ENCODE results near the gene RNF157. TPM values are rescaled to one million over a fixed set of nuclear protein-coding genes. Genes with fewer than 3 reads are reported as not detected.
A peak's percentile ranks its signal among the peaks of the same experiment; 100 is the strongest.

The RNF157 gene
- total and polyA plus RNA-seq, 2 of the 13 experiments (the other 11 are each of a cell fraction or from before 2014, with no cell fraction given), result 0.44 to 1.5 TPM

DNA sequence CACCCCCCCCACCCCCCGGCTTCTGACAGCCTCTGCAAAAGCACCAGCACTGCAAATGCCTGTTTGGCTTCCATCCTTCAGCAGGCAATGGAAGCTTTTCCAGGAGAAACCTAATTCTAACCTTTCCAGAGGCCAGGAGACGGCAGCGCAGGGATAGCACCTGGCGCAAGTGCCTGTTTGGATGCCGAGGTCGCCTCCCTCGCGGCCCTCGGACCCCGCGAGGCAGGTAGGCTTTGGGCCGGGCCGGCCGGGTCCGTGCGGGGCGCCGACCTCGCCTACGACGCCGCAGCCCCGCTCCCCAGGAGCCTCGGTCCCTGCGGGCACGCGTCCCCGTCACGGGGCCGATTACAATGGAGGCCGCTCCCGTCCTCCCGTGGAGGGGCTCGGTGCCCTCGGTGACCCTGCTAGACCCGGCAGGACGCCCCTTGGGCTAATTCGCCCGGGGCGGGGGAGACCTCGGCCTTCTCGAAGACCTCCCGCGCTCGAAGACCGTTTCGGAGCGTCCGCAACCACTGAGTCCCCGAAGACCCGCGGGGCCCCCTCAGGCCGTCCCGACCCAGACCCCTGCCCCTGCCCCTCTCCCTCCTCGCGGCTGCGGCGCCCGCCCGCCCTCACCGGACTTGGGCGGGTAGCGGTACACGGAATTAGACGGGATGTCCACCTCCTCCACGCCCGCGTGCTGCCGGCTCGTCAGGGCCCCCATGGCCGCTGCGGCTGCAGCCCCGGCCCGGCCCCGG lies 587 bp downstream of the RNF157 start (continued):
- TF ChIP-seq, protein P1, sequence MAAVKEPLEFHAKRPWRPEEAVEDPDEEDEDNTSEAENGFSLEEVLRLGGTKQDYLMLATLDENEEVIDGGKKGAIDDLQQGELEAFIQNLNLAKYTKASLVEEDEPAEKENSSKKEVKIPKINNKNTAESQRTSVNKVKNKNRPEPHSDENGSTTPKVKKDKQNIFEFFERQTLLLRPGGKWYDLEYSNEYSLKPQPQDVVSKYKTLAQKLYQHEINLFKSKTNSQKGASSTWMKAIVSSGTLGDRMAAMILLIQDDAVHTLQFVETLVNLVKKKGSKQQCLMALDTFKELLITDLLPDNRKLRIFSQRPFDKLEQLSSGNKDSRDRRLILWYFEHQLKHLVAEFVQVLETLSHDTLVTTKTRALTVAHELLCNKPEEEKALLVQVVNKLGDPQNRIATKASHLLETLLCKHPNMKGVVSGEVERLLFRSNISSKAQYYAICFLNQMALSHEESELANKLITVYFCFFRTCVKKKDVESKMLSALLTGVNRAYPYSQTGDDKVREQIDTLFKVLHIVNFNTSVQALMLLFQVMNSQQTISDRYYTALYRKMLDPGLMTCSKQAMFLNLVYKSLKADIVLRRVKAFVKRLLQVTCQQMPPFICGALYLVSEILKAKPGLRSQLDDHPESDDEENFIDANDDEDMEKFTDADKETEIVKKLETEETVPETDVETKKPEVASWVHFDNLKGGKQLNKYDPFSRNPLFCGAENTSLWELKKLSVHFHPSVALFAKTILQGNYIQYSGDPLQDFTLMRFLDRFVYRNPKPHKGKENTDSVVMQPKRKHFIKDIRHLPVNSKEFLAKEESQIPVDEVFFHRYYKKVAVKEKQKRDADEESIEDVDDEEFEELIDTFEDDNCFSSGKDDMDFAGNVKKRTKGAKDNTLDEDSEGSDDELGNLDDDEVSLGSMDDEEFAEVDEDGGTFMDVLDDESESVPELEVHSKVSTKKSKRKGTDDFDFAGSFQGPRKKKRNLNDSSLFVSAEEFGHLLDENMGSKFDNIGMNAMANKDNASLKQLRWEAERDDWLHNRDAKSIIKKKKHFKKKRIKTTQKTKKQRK (IDR thresholded peaks at IDR 0.05; ENCODE audit: low read length), result no peak
- no peak for TF ChIP-seq PITX1 (CRISPR knock-in tag; IDR thresholded peaks at IDR 0.05)
- peak; percentile 78; the same call in 1 of the 2 replicates for TF ChIP-seq EED (CRISPR knock-in tag; IDR thresholded peaks at IDR 0.05)
- TF ChIP-seq ZNF629 (CRISPR knock-in tag; conservative IDR thresholded peaks at IDR 0.05), result no peak
- TF ChIP-seq, protein P2, sequence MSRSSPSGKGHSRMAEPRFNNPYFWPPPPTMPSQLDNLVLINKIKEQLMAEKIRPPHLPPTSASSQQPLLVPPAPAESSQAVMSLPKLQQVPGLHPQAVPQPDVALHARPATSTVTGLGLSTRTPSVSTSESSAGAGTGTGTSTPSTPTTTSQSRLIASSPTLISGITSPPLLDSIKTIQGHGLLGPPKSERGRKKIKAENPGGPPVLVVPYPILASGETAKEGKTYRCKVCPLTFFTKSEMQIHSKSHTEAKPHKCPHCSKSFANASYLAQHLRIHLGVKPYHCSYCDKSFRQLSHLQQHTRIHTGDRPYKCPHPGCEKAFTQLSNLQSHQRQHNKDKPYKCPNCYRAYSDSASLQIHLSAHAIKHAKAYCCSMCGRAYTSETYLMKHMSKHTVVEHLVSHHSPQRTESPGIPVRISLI (CRISPR knock-in tag; IDR thresholded peaks at IDR 0.05; ENCODE audit: borderline replicate concordance), result no peak
- TF ChIP-seq, protein P3, sequence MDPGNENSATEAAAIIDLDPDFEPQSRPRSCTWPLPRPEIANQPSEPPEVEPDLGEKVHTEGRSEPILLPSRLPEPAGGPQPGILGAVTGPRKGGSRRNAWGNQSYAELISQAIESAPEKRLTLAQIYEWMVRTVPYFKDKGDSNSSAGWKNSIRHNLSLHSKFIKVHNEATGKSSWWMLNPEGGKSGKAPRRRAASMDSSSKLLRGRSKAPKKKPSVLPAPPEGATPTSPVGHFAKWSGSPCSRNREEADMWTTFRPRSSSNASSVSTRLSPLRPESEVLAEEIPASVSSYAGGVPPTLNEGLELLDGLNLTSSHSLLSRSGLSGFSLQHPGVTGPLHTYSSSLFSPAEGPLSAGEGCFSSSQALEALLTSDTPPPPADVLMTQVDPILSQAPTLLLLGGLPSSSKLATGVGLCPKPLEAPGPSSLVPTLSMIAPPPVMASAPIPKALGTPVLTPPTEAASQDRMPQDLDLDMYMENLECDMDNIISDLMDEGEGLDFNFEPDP (CRISPR knock-in tag; conservative IDR thresholded peaks at IDR 0.05), result no peak
- TF ChIP-seq ELF1 (CRISPR knock-in tag; IDR thresholded peaks at IDR 0.05), result no peak
- TF ChIP-seq, protein P4, sequence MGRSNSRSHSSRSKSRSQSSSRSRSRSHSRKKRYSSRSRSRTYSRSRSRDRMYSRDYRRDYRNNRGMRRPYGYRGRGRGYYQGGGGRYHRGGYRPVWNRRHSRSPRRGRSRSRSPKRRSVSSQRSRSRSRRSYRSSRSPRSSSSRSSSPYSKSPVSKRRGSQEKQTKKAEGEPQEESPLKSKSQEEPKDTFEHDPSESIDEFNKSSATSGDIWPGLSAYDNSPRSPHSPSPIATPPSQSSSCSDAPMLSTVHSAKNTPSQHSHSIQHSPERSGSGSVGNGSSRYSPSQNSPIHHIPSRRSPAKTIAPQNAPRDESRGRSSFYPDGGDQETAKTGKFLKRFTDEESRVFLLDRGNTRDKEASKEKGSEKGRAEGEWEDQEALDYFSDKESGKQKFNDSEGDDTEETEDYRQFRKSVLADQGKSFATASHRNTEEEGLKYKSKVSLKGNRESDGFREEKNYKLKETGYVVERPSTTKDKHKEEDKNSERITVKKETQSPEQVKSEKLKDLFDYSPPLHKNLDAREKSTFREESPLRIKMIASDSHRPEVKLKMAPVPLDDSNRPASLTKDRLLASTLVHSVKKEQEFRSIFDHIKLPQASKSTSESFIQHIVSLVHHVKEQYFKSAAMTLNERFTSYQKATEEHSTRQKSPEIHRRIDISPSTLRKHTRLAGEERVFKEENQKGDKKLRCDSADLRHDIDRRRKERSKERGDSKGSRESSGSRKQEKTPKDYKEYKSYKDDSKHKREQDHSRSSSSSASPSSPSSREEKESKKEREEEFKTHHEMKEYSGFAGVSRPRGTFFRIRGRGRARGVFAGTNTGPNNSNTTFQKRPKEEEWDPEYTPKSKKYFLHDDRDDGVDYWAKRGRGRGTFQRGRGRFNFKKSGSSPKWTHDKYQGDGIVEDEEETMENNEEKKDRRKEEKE (IDR thresholded peaks at IDR 0.05), result no peak
- no peak for TF ChIP-seq NPAS2 (CRISPR knock-in tag; IDR thresholded peaks at IDR 0.05; ENCODE audit: borderline replicate concordance)
- TF ChIP-seq GATAD1 (CRISPR knock-in tag; IDR thresholded peaks at IDR 0.05), result no peak
- no peak for TF ChIP-seq GABPA (IDR thresholded peaks at IDR 0.05; ENCODE audit: low read depth, low read length)
- TF ChIP-seq GABPA (CRISPR knock-in tag; IDR thresholded peaks at IDR 0.05; ENCODE audit: low read depth), result no peak
- TF ChIP-seq, protein P5, sequence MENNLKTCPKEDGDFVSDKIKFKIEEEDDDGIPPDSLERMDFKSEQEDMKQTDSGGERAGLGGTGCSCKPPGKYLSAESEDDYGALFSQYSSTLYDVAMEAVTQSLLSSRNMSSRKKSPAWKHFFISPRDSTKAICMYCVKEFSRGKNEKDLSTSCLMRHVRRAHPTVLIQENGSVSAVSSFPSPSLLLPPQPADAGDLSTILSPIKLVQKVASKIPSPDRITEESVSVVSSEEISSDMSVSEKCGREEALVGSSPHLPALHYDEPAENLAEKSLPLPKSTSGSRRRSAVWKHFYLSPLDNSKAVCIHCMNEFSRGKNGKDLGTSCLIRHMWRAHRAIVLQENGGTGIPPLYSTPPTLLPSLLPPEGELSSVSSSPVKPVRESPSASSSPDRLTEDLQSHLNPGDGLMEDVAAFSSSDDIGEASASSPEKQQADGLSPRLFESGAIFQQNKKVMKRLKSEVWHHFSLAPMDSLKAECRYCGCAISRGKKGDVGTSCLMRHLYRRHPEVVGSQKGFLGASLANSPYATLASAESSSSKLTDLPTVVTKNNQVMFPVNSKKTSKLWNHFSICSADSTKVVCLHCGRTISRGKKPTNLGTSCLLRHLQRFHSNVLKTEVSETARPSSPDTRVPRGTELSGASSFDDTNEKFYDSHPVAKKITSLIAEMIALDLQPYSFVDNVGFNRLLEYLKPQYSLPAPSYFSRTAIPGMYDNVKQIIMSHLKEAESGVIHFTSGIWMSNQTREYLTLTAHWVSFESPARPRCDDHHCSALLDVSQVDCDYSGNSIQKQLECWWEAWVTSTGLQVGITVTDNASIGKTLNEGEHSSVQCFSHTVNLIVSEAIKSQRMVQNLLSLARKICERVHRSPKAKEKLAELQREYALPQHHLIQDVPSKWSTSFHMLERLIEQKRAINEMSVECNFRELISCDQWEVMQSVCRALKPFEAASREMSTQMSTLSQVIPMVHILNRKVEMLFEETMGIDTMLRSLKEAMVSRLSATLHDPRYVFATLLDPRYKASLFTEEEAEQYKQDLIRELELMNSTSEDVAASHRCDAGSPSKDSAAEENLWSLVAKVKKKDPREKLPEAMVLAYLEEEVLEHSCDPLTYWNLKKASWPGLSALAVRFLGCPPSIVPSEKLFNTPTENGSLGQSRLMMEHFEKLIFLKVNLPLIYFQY (CRISPR knock-in tag; IDR thresholded peaks at IDR 0.05; ENCODE audit: borderline replicate concordance), result peak; percentile 25; the same call in 1 of the 2 replicates
- TF ChIP-seq NFE2L2 (IDR thresholded peaks at IDR 0.05; ENCODE audit: low read length), result no peak
- TF ChIP-seq, protein P6, sequence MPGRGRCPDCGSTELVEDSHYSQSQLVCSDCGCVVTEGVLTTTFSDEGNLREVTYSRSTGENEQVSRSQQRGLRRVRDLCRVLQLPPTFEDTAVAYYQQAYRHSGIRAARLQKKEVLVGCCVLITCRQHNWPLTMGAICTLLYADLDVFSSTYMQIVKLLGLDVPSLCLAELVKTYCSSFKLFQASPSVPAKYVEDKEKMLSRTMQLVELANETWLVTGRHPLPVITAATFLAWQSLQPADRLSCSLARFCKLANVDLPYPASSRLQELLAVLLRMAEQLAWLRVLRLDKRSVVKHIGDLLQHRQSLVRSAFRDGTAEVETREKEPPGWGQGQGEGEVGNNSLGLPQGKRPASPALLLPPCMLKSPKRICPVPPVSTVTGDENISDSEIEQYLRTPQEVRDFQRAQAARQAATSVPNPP (CRISPR knock-in tag; IDR thresholded peaks at IDR 0.05), result no peak
